GM21526 (cell line): ENCODE measurements around the gene MYO7A.
"Not testable (repeated sequence)": the region's sequence is repeated elsewhere in the genome, so short reads cannot be mapped to it uniquely, and the experiment has no call there.

Experiments
- ATAC-seq: cut with Tn5 transposase; IDR thresholded peaks from one replicate; pipeline ENCODE4 v1.9.1; 2021; ENCODE audit warnings: moderate library complexity; ENCODE audit not compliant: unreplicated experiment, low FRiP score

The MYO7A gene

DNA sequence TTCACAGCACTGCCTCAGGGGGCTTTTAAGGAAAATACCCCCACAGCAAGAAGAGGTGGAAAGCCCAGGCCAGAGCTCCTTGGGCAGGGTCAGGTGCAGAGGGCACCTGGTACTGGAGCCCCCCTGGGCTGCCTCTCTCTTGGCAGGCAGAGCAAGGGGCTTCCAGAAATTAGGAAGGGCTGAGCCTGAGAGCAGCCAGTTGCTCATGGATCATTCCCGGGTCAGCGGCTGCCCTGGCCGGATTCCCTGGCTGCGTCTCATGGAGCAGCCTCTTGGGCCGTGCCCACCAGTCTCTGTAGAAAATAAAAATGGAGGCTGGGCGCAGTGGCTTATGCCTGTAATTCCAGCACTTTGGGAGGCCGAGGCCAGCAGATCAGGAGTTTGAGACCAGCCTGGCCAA lies 35.7 kb upstream of the MYO7A start:
- ATAC-seq, result no peak

DNA sequence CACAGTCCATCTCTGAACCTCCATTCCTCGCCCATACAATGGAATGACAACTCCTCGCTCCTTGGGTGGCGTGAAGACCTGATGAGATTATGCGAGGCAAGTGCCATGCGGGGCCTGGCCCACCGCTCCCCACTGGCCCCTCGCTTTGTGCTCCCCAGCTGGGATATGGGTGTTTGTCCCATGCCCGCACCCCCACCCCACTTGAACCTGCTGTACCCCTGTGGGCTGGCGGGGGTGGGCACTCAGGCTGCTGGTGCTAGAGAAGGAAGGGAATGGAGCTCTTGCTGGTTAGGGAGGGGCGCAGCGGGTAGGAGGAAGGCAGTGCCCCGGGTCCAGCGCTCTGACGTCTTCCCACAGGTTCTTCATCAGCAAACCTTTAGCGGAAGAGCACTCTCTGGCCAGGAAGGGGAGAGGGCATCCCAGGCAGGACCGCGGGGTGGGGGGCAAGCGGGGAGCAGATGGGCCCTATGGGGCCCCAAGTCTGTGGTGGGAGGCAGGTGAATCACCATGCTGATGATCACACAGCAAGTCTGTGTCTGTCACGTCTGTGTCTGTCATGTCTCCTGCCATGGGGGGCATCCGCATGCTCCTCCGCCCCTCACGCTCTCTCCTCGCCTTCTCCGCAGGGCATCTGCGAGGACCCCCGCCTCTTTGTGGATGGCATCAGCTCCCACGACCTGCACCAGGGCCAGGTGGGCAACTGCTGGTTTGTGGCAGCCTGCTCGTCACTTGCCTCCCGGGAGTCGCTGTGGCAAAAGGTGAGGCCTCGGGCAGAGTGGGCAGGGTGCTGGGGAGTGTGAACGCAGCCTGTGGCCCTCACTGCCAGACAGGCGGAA lies 34.8 kb upstream of the MYO7A start:
- ATAC-seq, result no peak

DNA sequence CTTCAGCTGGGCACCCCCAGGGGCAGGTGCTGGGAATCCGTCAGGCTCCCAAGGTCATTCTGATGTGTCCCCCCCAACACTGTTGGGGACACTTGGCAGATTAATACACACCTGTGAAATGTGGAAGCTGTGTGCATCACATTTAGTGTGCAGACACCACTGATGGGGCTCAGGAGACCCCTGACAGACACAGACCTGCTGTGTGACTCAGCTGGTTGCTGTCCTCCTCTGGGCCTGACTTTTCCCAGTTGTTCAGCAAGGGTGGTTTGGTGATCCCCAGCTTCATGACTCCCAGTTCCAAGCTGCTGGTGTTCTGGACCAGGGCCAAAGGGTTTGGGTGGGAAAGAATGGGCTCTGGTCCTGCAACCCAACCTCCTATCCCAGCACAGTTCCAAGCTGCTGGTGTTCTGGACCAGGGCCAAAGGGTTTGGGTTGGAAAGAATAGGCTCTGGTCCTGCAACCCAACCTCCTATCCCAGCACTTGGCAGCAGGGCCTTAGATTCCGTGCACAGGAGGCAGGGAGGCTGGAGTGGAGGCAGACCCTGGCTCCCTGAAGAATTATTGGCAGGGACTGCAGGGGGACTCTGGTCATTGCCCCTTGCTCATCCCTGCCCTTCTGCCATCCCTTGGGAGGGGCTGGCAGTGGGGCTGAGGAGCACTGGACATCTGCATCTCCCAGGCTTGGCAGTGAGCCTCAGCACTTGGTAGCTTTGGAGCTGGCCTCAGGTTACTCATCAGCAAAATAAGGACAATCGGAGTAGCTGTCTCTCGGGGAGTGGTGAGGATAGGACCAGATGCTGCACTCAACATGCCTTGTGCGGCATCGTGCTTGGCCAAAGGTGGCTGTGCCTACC lies 33.8 kb upstream of the MYO7A start:
- ATAC-seq, result no peak

DNA sequence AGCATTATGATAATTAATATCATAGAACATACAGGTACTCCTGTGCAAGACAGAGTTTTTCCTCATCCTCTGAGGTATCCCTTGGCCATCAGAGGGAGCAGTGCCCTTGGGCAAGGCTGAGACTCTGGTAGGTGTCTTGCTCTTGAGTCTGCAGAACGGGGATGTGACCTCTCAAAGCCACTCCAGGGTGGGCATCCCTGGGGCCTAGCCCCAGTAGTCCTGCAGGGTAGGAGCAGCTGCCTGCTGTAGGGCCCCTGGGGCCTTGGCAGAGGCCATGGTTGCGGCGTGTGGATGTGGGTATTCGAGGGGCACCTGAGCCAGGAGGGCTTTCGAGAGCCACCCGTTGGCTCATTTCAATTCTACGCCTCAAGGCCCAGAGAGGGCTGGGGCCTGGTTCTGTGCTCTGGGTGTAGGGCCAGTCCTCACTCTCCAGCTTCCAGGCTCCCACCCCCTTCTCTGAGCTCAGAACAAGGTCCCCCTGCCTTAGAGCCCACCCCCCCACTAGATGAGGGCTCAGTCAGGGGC lies 33.1 kb upstream of the MYO7A start:
- no peak for ATAC-seq

DNA sequence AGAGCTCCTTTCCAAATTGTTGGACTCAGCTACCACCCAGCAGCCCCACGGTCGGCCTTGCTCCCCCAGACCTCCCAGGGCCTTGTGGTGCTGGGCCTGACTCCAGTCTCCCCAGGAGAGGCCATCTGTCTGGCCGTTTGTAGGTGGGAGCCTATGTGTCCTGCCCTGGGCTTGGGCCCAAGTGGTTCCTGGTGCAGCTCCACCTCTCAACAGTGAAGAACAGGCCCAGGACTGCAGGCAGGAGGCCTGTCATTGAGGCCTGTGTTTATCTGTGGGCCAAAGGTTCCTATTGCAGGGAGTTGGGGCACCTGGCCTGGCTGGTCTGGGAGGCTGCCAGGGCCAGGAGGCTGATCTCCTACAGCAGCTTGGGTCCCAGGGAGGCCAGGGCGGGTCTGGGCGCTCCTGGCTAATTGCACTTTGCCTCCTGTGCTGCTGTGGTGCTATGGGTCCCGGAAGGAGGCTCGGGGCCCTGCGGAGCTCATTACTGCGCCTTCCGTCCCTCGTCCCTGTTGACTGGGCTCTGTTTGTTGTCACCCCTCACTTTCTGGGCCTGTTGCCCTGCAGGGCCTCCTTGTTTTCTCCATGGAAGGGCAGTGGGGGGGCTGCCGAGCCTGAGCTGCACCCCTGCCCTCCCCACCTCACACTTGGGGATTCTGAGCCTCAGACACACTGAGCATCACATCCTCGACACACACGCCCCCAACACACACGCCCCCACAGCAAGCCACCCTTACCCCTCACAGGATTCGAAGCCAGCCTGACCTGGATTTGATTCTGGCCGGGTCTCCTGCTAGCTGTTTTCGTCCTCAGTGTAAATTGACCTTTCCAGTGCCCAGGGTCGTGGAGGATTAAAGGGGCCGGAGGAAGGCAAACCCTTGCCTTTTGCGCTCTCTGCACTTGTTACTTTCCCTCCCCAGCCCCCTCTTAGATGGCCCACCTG lies 32.2 kb upstream of the MYO7A start:
- ATAC-seq, result no peak

DNA sequence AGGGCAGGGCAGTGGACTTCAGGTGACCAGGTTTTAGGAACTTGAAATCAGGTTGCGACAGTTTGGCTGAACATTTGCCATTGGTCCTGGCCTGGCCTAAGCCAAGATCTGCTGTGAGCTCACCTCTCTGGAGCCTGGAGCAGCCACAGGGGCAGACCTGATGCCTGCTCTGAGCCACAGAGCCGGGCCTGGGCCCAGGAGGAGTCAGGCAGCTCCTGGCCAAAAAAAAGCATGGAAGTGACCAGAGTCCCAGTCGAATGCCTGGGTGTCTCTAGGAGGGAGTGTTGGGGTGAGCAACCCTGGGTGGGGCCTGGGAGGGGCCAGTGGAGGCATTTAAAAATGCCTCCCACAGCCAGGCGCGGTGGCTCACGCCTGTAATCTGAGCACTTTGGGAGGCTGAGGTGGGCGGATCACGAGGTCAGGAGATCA lies 31.4 kb upstream of the MYO7A start:
- ATAC-seq, result no peak

DNA sequence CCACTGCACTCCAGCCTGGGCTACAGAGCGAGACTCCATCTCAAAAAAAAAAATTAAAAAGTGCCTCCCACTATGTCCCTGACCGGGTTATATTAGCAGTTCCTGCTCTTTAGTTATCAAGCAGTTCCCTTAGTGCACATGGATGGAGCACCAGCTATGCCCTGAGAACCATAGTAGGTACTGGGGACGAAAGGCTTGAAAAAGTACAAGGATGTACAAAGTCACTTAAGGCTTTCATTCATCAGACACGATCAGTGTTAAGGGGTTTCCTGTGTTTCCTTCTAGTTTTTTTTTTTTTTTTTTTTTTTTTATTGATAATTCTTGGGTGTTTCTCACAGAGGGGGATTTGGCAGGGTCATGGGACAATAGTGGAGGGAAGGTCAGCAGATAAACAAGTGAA lies 30.9 kb upstream of the MYO7A start:
- ATAC-seq, result not testable (repeated sequence)

DNA sequence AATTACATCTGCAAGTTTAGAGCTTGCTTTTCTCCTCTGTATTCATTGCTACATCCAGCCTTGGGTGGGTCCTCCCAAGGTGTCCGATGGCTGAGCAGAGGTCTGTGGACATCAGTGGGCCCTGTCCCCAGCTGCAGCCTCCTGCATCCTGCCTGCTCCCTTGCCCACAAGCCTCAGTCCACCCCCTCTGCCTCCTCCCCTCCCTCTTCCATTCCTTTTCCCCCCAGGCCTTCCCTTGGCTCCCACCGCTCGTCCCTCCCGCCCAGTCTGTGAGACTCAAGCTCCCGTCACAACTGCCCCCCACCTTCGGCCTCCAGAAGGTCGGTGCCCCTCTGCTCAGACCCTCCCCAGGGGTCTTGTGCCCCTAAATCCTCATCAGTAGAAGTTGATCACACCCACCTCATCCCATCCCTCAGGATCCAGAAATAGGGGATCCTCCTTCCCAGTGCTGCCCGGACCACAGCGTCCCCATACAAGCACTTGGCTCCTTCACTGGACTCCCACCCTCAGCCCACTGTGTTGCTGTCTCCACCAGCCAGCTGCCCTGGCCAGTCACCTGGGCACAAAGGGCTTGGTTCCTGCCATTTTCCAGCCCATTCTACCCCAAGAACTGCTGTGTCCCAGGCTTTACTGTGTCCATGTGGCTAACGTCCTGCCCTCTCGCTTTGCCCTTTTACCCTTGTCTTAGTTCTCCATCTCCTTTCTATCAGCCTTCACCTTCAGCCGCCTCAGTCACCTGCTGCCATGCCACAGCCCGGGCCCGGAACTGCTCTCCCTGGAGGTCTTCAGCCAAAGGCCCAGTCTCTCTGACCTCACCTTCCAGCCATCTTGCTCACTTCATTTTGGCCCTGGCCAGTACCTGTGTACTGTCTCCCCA lies 27.6 kb upstream of the MYO7A start:
- no peak for ATAC-seq

DNA sequence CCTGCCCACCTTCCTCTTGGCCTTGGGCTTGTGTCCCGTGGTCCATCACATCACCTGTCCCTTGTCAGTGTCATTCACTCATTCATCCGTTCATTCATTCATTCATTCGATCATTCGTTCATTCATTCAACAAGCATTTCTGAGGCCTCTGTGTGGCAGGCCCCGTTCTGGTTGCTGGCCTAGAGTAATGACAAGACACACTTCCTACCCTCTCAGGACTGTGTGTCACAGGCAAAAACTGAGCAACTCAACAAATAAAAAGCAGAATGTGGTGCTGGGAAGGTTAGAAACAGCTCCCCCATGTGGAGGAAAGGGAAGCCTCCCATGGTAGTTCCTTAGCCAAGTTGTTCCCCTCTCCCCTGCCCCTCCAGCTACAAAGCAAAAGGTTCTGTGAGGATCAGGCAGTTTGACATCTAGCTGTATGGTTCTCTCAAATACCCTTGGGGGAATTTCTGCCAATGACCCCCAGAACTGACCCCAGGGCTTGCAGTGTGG lies 27.0 kb upstream of the MYO7A start:
- no peak for ATAC-seq

DNA sequence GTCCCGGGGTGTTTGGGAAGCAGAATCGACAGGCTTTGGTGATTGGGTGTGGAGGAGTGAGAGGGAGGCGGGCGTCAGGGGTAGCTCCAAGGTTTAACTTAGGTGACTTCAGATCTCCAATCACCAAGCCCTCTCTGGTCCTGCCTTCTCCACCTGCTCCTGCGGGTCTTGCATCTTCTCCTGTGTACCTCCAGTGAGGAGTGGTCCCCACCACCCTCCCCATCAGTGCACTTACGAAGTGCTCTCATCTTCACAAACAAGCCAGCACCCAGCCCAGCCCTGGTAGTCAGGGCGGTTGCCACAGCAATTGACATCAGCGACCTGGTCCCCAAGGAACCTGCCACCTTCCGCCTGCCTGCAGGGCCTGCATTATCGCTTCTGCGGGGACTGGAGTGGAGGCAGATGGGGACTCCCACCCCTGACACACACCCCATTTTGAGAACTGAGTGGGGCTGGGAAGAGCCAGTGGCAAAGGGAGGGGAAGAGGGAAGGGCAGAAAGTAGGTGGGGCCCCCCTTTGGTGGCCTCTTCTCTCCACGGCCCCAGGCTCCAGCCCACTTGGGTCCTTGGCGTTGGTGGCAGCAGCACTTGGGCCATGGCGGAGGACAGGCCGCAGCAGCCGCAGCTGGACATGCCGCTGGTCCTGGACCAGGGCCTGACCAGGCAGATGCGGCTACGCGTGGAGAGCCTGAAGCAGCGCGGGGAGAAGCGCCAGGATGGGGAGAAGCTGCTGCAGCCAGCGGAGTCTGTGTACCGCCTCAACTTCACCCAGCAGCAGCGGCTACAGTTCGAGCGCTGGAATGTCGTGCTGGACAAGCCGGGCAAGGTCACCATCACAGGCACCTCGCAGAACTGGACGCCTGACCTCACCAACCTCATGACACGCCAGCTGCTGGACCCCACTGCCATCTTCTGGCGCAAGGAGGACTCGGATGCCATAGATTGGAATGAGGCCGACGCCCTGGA lies 25.5 kb upstream of the MYO7A start, which contains the start of gene OMP:
TSS of gene OMP (plus strand) at position 595 of the 965 bp plus-strand sequence. CDS start at position 595, 0 bp downstream.
- no peak for ATAC-seq

DNA sequence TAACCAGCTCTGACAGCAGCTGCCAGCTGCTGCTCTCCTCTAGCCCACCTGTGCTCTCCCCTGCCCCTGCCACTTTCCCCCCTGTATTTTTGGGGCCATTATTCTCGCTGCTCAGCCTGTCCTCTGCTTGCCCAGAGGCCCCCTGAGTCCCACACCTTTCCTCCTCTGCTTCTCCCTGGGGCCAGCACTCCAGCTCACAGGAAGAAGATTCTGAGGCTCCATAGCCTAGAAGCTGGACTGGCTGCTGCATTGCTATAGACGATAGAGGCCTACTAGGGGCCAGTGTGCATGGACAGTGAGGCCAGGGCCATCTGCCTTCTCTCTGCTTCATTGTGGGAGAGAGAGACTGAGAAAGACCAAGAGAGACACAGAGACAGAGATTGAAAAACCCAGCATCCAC lies 24.7 kb upstream of the MYO7A start:
- no peak for ATAC-seq

DNA sequence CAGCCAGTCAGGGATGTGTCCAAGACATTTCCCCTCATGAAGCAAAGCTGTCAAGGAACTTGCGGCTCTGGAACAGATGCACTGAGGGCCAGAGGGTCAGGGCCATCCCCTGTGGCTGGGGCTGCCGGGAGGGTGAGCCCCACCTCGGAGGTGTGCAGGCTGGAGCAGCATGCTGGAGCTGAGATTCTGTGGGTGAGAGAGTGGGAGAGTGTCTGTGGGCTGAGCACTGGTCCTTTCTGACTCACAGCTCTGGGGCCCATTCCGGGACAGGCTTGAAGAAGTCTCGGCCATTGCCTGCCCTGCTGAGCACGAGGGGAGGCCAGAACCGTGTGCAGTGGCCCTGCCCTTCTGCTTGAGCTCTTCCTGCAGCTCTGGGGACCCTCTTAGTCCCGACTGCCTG lies 23.3 kb upstream of the MYO7A start:
- no peak for ATAC-seq

DNA sequence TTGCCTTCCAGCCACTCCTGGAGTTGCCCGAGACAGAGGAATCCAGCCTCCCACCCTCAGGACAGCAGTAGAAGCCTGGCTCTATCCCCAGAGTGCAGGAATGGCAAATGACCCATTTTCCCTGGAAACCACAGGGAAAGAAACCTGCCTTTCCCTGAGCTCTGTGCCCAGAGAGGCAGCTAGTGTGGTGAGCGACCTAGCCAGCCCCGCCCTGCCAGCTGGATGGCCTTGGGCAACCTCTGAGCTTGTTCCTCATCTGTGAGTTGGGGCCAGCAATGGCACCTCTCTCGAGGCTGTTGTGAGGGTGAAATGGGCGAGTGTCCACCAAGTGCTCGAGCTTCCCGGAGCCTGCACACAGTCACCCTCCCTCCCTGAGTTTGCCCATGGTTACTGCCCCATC lies 21.7 kb upstream of the MYO7A start:
- no peak for ATAC-seq

DNA sequence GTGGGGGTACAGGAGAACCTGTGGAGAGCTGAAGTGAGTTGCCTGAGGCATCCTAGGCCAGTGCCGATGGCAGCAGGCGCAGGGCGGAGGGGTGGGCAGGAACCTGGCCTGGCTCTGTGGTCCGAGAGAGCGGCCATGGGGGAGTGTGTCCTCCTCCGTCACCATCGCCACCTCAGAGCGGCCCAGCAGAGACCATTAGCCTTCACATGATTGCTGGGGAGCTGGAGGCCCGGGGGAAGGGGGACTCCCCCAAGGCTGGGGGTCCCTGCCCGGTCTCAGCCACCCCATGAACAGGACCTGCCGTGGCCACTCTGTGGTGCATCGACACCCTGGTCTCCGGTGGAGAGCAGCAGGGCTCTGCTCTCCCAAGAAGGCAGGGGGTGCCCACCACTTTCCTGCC lies 21.3 kb upstream of the MYO7A start:
- ATAC-seq, result no peak

DNA sequence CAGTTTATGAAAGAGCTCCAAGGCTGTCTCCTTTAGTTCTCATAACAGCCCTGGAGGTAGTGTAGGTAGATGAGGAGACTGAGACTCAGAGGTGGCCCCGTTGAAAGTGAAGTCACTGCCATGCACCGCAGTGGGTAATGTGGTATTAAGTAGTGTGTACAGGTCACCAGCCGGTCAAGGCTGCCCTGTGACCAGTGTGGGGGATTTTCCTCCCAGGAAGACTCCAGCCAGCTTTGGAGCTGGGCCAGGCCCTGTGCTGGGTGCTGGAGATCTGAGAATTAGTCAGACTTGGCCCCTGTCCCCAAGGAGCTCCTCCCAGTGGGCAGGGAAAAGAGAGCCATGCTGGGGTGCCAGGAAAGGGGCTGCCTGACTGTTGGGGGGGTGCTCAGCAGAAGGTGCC lies 20.1 kb upstream of the MYO7A start:
- no peak for ATAC-seq

DNA sequence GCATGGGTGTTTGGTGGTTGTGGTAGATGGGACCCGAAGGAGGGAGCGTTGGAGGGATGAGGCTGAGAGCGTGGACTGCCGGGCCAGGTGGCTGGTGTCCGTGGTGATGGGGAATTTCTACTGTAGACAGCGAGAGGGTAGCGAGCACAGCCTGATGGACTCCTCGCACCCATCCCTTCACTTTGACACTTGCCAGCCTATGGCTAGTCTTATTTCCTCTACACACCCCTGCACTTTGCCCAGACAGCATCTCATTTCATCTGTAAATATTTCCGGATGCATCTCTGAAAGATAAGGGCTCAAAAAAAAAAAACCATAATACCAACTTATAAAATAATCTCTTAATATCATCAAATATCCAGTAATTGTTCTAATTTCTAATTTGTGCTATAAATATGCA lies 19.6 kb upstream of the MYO7A start:
- no peak for ATAC-seq

DNA sequence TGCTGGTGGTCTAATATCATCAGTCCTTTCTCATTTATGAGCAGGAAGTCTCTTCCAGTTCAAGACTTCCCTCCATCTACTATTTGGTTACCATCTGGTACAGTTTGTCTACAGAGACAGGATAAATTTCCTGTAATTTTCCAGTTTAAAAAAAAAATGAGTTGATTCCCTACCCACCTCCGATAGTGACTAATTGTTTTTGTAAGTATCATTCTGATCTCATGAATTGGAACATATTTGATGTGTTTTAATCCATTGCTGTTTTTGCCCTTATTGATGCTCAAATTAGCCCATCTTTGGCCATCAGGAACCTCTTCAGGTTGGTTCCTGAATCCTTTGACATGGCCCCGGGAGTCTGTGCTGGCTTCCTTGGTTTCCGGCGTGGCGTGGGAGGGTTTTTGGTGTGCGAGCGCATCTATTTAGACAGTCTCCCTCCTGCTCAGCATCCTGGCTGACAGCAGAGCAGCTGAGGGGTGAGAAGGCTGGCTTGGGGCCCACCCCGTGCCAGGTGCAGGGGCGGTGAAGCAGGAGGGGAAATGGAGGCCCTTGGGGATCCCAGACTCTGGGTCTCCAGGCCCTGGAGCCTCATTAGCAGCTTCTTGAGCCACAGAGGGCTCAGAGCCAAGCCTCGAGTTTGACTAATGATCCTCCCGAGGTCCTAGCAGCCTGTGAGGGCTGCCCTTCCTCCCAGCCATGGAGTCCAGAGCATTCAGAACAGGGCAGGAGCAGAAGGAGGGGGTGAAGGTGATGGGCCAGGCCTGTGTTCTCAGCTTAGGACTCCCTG lies 18.6 kb upstream of the MYO7A start:
- no peak for ATAC-seq
